Natural killer cell treated with Interleukin-12 subunit alpha and Interleukin-12 subunit beta and Interleukin-15 and Interleukin-18, amount 100 ng/mL, for 72 hours (primary cell): ENCODE data around the gene KRT4. TPM values are rescaled to one million over a fixed set of nuclear protein-coding genes. Genes with fewer than 3 reads are reported as not detected.
A peak's percentile ranks its signal among the peaks of the same experiment; 100 is the strongest.

Experiments used
- ATAC-seq, 2 donors: fragments of 150-1000 bp; cut with Tn5 transposase in 1 of 2; sonication (Bioruptor Pico), chemical (Tn5 transposase) in 1 of 2; 2 replicates each; pipeline ENCODE4 v1.10.0; 2021
- DNase-seq: peaks from one replicate; pipeline ENCODE4 v3.0.0; 2022; ENCODE audit warnings: low spot score
- H3K27ac Mint-ChIP-seq, 2 donors: 1 replicate in 1 of 2; 2 replicates in 1 of 2; pipeline ENCODE4 v1.8.0; 2022; ENCODE audit warnings: mixed read lengths in 2 of 2, mild to moderate bottlenecking in 1 of 2, moderate library complexity in 1 of 2
- H3K27me3 Mint-ChIP-seq, 2 donors: 1 replicate in 1 of 2; 2 replicates in 1 of 2; pipeline ENCODE4 v1.8.0; 2022; ENCODE audit warnings: mixed read lengths in 2 of 2
- H3K36me3 Mint-ChIP-seq: one replicate; pipeline ENCODE4 v1.8.0; 2022; ENCODE audit warnings: mixed read lengths
- H3K4me1 Mint-ChIP-seq, 2 donors: 1 replicate in 1 of 2; 2 replicates in 1 of 2; pipeline ENCODE4 v1.8.0; 2022; ENCODE audit warnings: low read depth in 2 of 2, mixed read lengths in 2 of 2, mild to moderate bottlenecking in 1 of 2
- H3K4me3 Mint-ChIP-seq: one replicate; pipeline ENCODE4 v1.8.0; 2022; ENCODE audit warnings: mixed read lengths
- H3K9me3 Mint-ChIP-seq: 2 replicates; pipeline ENCODE4 v1.8.0; 2022; ENCODE audit warnings: mixed read lengths
- total RNA-seq, 2 donors: library from RNA; stranded (reverse); gene quantifications; one replicate each; pipeline ENCODE4 v1.2.3, GENCODE V29; 2022

The KRT4 gene
- total RNA-seq, 2 donors from 2014 or later = not detected

- Mint-ChIP-seq H3K27ac (no peak overlapping the region), H3K36me3 (no peaks in the 10 kb centered on the region), H3K27me3 (no peaks in the 10 kb centered on the region), H3K4me3 (no peak overlapping the region), H3K9me3 (no peaks in the 10 kb centered on the region), H3K4me1 (peaks cover 31 to 49% of the 10 kb centered on the region in 2 donors)
- ATAC-seq (no peak), DNase-seq (no peak)
Measured at GRCh38 chr12:52832985-52833905, 19.3 kb upstream of the KRT4 start.

GRCh38 chr12:52832451-52832850, 18.5 kb upstream of the KRT4 start:
- ATAC-seq (no peak), DNase-seq (no peak)
- Mint-ChIP-seq H3K4me3 (no peak overlapping the region), H3K27me3 (no peaks in the 10 kb centered on the region), H3K9me3 (no peaks in the 10 kb centered on the region), H3K36me3 (no peaks in the 10 kb centered on the region), H3K4me1 (peaks cover 38 to 46% of the 10 kb centered on the region in 2 donors), H3K27ac (no peak overlapping the region)

- H3K27ac Mint-ChIP-seq = no peak overlapping the region
- no peaks in the 10 kb centered on the region for H3K36me3 Mint-ChIP-seq
- H3K4me3 Mint-ChIP-seq = no peak overlapping the region
- DNase-seq (no peak), ATAC-seq (no peak)
- no peaks in the 10 kb centered on the region for H3K9me3 Mint-ChIP-seq
- H3K27me3 Mint-ChIP-seq = no peaks in the 10 kb centered on the region
- peaks cover 26 to 36% of the 10 kb centered on the region in 2 donors for H3K4me1 Mint-ChIP-seq
Measured at GRCh38 chr12:52831251-52831650, 17.3 kb upstream of the KRT4 start.

- ATAC-seq (no peak), DNase-seq (no peak)
- Mint-ChIP-seq H3K9me3 (no peaks in the 10 kb centered on the region), H3K27me3 (no peaks in the 10 kb centered on the region), H3K4me1 (peaks cover 19 to 25% of the 10 kb centered on the region in 2 donors), H3K27ac (peak overlapping the region in 1 of 2 donors; percentile 77), H3K4me3 (no peak overlapping the region), H3K36me3 (no peaks in the 10 kb centered on the region)
Measured at GRCh38 chr12:52829986-52830770, 16.3 kb upstream of the KRT4 start.

GRCh38 chr12:52828591-52829021, 14.7 kb upstream of the KRT4 start:
- Mint-ChIP-seq H3K4me1 (peaks cover 19 to 21% of the 10 kb centered on the region in 2 donors), H3K36me3 (no peaks in the 10 kb centered on the region), H3K27ac (peak overlapping the region; percentile 17 to 26), H3K27me3 (no peaks in the 10 kb centered on the region), H3K9me3 (no peaks in the 10 kb centered on the region), H3K4me3 (peak overlapping the region; percentile 11)
- ATAC-seq (no peak), DNase-seq (no peak)

GRCh38 chr12:52828156-52828555, 14.2 kb upstream of the KRT4 start:
- Mint-ChIP-seq H3K27ac (peak overlapping the region; percentile 17 to 26), H3K27me3 (no peaks in the 10 kb centered on the region), H3K36me3 (no peaks in the 10 kb centered on the region), H3K4me1 (peaks cover 19 to 21% of the 10 kb centered on the region in 2 donors), H3K4me3 (peak overlapping the region; percentile 11), H3K9me3 (no peaks in the 10 kb centered on the region)
- ATAC-seq (no peak), DNase-seq (no peak)

GRCh38 chr12:52827499-52828090, 13.7 kb upstream of the KRT4 start:
- H3K36me3 Mint-ChIP-seq = no peaks in the 10 kb centered on the region
- no peaks in the 10 kb centered on the region for H3K27me3 Mint-ChIP-seq
- DNase-seq (no peak), ATAC-seq (no peak)
- H3K4me1 Mint-ChIP-seq = peaks cover 19 to 21% of the 10 kb centered on the region in 2 donors
- peak overlapping the region; percentile 17 to 26 for H3K27ac Mint-ChIP-seq
- H3K4me3 Mint-ChIP-seq = peak overlapping the region; percentile 10
- no peaks in the 10 kb centered on the region for H3K9me3 Mint-ChIP-seq

- Mint-ChIP-seq H3K4me1 (peaks cover 19 to 21% of the 10 kb centered on the region in 2 donors), H3K27me3 (no peaks in the 10 kb centered on the region), H3K9me3 (no peaks in the 10 kb centered on the region), H3K27ac (no peak overlapping the region), H3K36me3 (no peaks in the 10 kb centered on the region), H3K4me3 (no peak overlapping the region)
- DNase-seq (no peak), ATAC-seq (no peak)
Measured at GRCh38 chr12:52826611-52827498, 12.9 kb upstream of the KRT4 start.

GRCh38 chr12:52825961-52826360, 12.0 kb upstream of the KRT4 start:
- Mint-ChIP-seq H3K27ac (no peak overlapping the region), H3K4me3 (no peak overlapping the region), H3K36me3 (no peaks in the 10 kb centered on the region), H3K4me1 (peaks cover 19 to 21% of the 10 kb centered on the region in 2 donors), H3K27me3 (peaks cover 0 to 2% of the 10 kb centered on the region in 2 donors), H3K9me3 (no peaks in the 10 kb centered on the region)
- no peak for ATAC-seq
- DNase-seq = no peak

- H3K27ac Mint-ChIP-seq = peak overlapping the region in 1 of 2 donors; percentile 13
- ATAC-seq (no peak), DNase-seq (no peak)
- H3K9me3 Mint-ChIP-seq = no peaks in the 10 kb centered on the region
- no peaks in the 10 kb centered on the region for H3K36me3 Mint-ChIP-seq
- no peak overlapping the region for H3K4me3 Mint-ChIP-seq
- peaks cover 17 to 19% of the 10 kb centered on the region in 2 donors for H3K4me1 Mint-ChIP-seq
- peaks cover 0 to 2% of the 10 kb centered on the region in 2 donors for H3K27me3 Mint-ChIP-seq
Measured at GRCh38 chr12:52824741-52825410, 11.0 kb upstream of the KRT4 start.

- ATAC-seq (no peak), DNase-seq (no peak)
- H3K36me3 Mint-ChIP-seq = no peaks in the 10 kb centered on the region
- H3K9me3 Mint-ChIP-seq = no peaks in the 10 kb centered on the region
- no peak overlapping the region for H3K4me3 Mint-ChIP-seq
- no peak overlapping the region for H3K27ac Mint-ChIP-seq
- peaks cover 11 to 14% of the 10 kb centered on the region in 2 donors for H3K4me1 Mint-ChIP-seq
- peaks cover 0 to 2% of the 10 kb centered on the region in 2 donors for H3K27me3 Mint-ChIP-seq
Measured at GRCh38 chr12:52823761-52824450, 10.0 kb upstream of the KRT4 start.
